Parathyroid adenoma (tissue), 2 donors: ENCODE data around the gene TMEM81.

Experiments
- H2AFZ ChIP-seq: fragments of 300-600 bp; sonication (generic); one replicate; pipeline ENCODE4 v1.7.0; 2017; ENCODE audit warnings: antibody characterized with exemption, mild to moderate bottlenecking
- H3K27ac ChIP-seq: fragments of 300-600 bp; sonication (generic); one replicate; pipeline ENCODE4 v1.7.0; 2017
- H3K27me3 ChIP-seq: fragments of 300-600 bp; sonication (generic); one replicate; pipeline ENCODE4 v1.7.0; 2017; ENCODE audit warnings: low read length; ENCODE audit not compliant: control insufficient read depth, insufficient read depth
- H3K36me3 ChIP-seq: fragments of 300-600 bp; sonication (generic); one replicate; pipeline ENCODE4 v1.7.0; 2017; ENCODE audit warnings: low read length; ENCODE audit not compliant: control insufficient read depth, insufficient read depth
- H3K4me1 ChIP-seq: fragments of 300-600 bp; sonication (generic); one replicate; pipeline ENCODE4 v1.7.0; 2017; ENCODE audit warnings: control low read depth
- H3K4me2 ChIP-seq: fragments of 300-600 bp; sonication (generic); one replicate; pipeline ENCODE4 v1.7.0; 2017; ENCODE audit warnings: low read length
- H3K4me3 ChIP-seq: fragments of 300-600 bp; sonication (generic); one replicate; pipeline ENCODE4 v1.7.0; 2017; ENCODE audit warnings: low read depth, low read length
- H3K79me2 ChIP-seq: fragments of 300-600 bp; sonication (generic); one replicate; pipeline ENCODE4 v1.7.0; 2017; ENCODE audit warnings: control low read depth
- H3K9ac ChIP-seq: fragments of 300-600 bp; sonication (generic); one replicate; pipeline ENCODE4 v1.7.0; 2017; ENCODE audit warnings: mild to moderate bottlenecking
- H3K9me3 ChIP-seq: fragments of 300-600 bp; sonication (generic); one replicate; pipeline ENCODE4 v1.7.0; 2017; ENCODE audit warnings: low read length; ENCODE audit not compliant: control insufficient read depth
- TF ChIP-seq, protein P1 (sequence below): fragments of 300-600 bp; sonication (generic); IDR thresholded peaks from one replicate; pipeline ENCODE4 v1.7.0; 2017; ENCODE audit warnings: antibody characterized with exemption, mild to moderate bottlenecking
- donor health status: primary hyperparathyroidism.

Gene TMEM81

DNA sequence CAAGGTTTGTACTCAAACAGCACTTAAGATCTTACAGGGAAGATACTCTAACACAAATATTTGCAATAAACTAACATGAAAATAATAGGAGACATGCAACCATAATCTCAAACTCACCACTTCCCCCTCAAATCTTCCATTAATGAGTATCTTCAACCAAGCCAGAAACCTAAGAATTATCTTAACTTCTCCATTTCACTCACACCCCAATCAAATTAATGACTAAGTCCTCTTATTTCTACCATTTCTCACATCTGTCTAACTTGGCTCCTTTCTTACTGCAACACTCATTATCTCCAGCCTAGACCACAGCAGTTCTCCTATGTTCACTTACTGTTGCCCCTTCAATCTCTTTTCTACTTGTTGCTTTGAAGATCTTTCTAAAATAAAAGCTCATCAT is 27.1 kb upstream of the TMEM81 start:
- Histone ChIP-seq H2AFZ (no peak overlapping the region), H3K9me3 (no peaks in the 10 kb centered on the region), H3K9ac (no peak overlapping the region), H3K27me3 (no peaks in the 10 kb centered on the region), H3K4me3 (no peak overlapping the region), H3K4me1 (no peaks in the 10 kb centered on the region), H3K36me3 (no peaks in the 10 kb centered on the region), H3K4me2 (no peak overlapping the region), H3K79me2 (no peaks in the 10 kb centered on the region), H3K27ac (no peak overlapping the region)
- TF ChIP-seq, protein P1, sequence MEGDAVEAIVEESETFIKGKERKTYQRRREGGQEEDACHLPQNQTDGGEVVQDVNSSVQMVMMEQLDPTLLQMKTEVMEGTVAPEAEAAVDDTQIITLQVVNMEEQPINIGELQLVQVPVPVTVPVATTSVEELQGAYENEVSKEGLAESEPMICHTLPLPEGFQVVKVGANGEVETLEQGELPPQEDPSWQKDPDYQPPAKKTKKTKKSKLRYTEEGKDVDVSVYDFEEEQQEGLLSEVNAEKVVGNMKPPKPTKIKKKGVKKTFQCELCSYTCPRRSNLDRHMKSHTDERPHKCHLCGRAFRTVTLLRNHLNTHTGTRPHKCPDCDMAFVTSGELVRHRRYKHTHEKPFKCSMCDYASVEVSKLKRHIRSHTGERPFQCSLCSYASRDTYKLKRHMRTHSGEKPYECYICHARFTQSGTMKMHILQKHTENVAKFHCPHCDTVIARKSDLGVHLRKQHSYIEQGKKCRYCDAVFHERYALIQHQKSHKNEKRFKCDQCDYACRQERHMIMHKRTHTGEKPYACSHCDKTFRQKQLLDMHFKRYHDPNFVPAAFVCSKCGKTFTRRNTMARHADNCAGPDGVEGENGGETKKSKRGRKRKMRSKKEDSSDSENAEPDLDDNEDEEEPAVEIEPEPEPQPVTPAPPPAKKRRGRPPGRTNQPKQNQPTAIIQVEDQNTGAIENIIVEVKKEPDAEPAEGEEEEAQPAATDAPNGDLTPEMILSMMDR: no peak

DNA sequence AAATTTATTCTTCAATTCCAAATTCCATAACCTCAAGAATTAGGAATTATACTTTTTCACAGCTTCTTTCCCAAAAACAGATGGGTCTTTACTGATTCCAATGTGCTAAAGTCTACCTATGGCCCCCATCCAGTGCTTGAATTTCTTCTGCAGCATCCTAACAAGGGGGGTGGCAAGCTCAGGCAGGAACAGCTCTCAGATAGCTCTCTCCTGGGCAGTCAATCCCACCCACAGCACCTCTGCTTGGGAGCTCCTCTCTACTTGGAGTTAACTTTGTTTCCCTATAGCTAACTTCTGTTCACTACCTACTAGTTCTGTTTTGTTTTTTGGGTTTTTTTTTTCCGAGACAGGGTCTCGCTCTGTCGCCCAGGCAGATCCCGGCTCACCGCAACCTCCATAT is 25.5 kb upstream of the TMEM81 start:
- Histone ChIP-seq H3K4me2 (no peak overlapping the region), H3K9me3 (no peaks in the 10 kb centered on the region), H3K27me3 (no peaks in the 10 kb centered on the region), H3K4me1 (no peaks in the 10 kb centered on the region), H3K9ac (no peak overlapping the region), H3K79me2 (no peaks in the 10 kb centered on the region), H3K4me3 (no peak overlapping the region), H3K27ac (no peak overlapping the region), H2AFZ (no peak overlapping the region), H3K36me3 (no peaks in the 10 kb centered on the region)
- TF ChIP-seq, protein P1: no peak

DNA sequence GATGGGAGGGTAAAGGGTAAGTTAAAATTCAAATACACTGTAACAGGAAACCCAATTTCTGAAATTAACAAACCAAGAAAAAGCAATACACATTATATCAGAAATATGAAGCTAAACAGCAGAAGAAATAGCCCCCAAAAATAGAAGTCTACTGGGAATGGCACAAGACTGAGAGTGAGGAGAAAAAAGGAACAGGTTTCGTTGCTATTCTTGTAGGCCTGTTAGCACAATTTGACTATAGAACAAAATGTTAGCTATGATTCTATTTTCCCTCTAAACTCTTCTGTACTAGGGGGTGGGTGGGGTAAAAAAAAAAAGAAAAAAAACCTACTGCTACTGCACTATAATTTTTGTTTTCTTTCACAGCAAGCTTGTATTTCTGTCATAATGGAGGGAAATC is 25.0 kb upstream of the TMEM81 start:
- Histone ChIP-seq H3K4me3 (no peak overlapping the region), H3K9ac (no peak overlapping the region), H3K4me1 (no peaks in the 10 kb centered on the region), H3K4me2 (no peak overlapping the region), H3K36me3 (no peaks in the 10 kb centered on the region), H3K27me3 (no peaks in the 10 kb centered on the region), H3K9me3 (no peaks in the 10 kb centered on the region), H3K79me2 (no peaks in the 10 kb centered on the region), H2AFZ (no peak overlapping the region), H3K27ac (no peak overlapping the region)
- TF ChIP-seq, protein P1: no peak

DNA sequence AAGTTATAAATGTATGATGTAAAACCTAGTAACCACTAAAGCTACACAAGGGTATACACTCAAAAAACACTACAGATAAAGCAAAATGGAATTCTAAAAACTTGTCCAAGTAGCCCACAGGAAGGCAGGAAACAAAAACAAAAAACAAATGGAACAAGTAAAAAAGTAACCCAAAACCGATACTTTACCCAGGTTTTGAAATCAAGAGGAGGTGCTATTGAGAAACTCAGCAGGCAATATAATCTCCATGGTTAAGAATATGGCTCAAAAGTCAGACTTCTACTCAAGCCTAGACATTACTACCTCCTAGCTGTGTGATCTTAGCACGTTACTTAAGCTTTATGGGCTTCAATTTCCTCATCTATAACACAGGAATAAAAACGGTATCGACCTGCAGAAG is 24.2 kb upstream of the TMEM81 start:
- H3K27me3 ChIP-seq: no peaks in the 10 kb centered on the region
- H3K9ac ChIP-seq: no peak overlapping the region
- TF ChIP-seq, protein P1: no peak
- no peak overlapping the region for H3K4me2 ChIP-seq
- no peak overlapping the region for H3K4me3 ChIP-seq
- no peaks in the 10 kb centered on the region for H3K9me3 ChIP-seq
- H3K27ac ChIP-seq: no peak overlapping the region
- no peaks in the 10 kb centered on the region for H3K79me2 ChIP-seq
- no peaks in the 10 kb centered on the region for H3K4me1 ChIP-seq
- H3K36me3 ChIP-seq: no peaks in the 10 kb centered on the region
- H2AFZ ChIP-seq: no peak overlapping the region

DNA sequence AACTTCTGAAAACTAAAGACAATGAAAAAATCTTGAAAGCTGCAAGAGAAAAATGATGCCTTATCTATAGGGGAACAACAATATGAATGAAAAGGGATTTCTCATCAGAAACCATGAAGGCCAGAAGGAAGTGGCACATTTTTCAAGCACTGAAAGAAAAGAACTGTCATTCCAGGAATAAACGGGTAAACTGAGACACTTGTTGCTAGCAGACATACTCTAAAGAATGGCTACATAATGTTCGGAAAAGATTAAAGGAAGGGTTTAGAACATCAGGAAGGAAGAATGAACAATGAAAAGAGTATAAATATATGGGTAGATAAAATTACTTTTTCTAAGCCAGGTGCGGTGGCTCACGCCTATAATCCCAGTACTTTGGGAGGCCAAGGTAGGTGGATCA is 23.1 kb upstream of the TMEM81 start:
- no peak overlapping the region for H3K4me2 ChIP-seq
- no peaks in the 10 kb centered on the region for H3K79me2 ChIP-seq
- H3K4me1 ChIP-seq: no peaks in the 10 kb centered on the region
- H3K27ac ChIP-seq: no peak overlapping the region
- no peaks in the 10 kb centered on the region for H3K9me3 ChIP-seq
- no peaks in the 10 kb centered on the region for H3K36me3 ChIP-seq
- no peak overlapping the region for H3K9ac ChIP-seq
- no peak overlapping the region for H3K4me3 ChIP-seq
- no peak overlapping the region for H2AFZ ChIP-seq
- no peaks in the 10 kb centered on the region for H3K27me3 ChIP-seq
- TF ChIP-seq, protein P1: no peak
